WTC11 (cell line): ENCODE results near the gene HEY2. TPM values are rescaled to one million over a fixed set of nuclear protein-coding genes. Genes with fewer than 3 reads are reported as not detected.

Source experiments
- ATAC-seq: fragments of 200-7000 bp; cut with Tn5 transposase; 2 replicates; pipeline ENCODE4 v1.10.0; 2021; ENCODE audit warnings: mild to moderate bottlenecking, moderate library complexity
- CTCF ChIA-PET: fragments of 300-600 bp; sonication (Branson Sonifier 250); formaldehyde crosslinking; loops from one replicate; lab custom pipeline; 2021; ENCODE audit warnings: antibody characterized with exemption; lab: Charles Lee
- POLR2A ChIA-PET: fragments of 350-600 bp; sonication (Branson Sonifier 250); formaldehyde crosslinking; loops from one replicate; lab custom pipeline; 2021; ENCODE audit warnings: antibody characterized with exemption; lab: Charles Lee
- DNase-seq: peaks from one replicate; pipeline ENCODE4 v3.0.0; 2021; ENCODE audit warnings: low spot score
- H3K27ac Mint-ChIP-seq: 2 replicates; pipeline ENCODE4 v1.8.0; 2021; ENCODE audit warnings: mixed read lengths
- H3K27me3 Mint-ChIP-seq: 2 replicates; pipeline ENCODE4 v1.8.0; 2021; ENCODE audit warnings: low read depth, mild to moderate bottlenecking, moderate library complexity, mixed read lengths
- H3K36me3 Mint-ChIP-seq: 2 replicates; pipeline ENCODE4 v1.8.0; 2021; ENCODE audit warnings: mixed read lengths
- H3K4me1 Mint-ChIP-seq: 2 replicates; pipeline ENCODE4 v1.8.0; 2022; ENCODE audit warnings: mixed read lengths
- H3K4me3 Mint-ChIP-seq: 2 replicates; pipeline ENCODE4 v1.8.0; 2021; ENCODE audit warnings: mild to moderate bottlenecking, moderate library complexity, mixed read lengths
- H3K9me3 Mint-ChIP-seq: 2 replicates; pipeline ENCODE4 v1.8.0; 2021; ENCODE audit warnings: mixed read lengths
- E2F5 ChIP-seq: sonication (generic); formaldehyde crosslinking; IDR thresholded peaks from 2 replicates; pipeline ENCODE4 v1.8.1; 2022; ENCODE audit warnings: mild to moderate bottlenecking, moderate library complexity, missing genetic modification reagents
- MYBL2 ChIP-seq: sonication (generic); formaldehyde crosslinking; IDR thresholded peaks from 2 replicates; pipeline ENCODE4 v1.8.1; 2023; ENCODE audit warnings: mild to moderate bottlenecking, moderate library complexity, missing genetic modification reagents
- NFYB ChIP-seq: sonication (generic); formaldehyde crosslinking; conservative IDR thresholded peaks from 2 replicates; pipeline ENCODE4 v1.8.0; 2022; ENCODE audit warnings: low read depth, missing genetic modification reagents
- RELA ChIP-seq: sonication (generic); formaldehyde crosslinking; IDR thresholded peaks from 2 replicates; pipeline ENCODE4 v1.8.1; 2022; ENCODE audit warnings: missing genetic modification reagents, mild to moderate bottlenecking, borderline replicate concordance
- STAT6 ChIP-seq: sonication (generic); formaldehyde crosslinking; conservative IDR thresholded peaks from 2 replicates; pipeline ENCODE4 v1.8.1; 2023; ENCODE audit warnings: mild to moderate bottlenecking, low read depth, missing genetic modification reagents, moderate library complexity
- ZNF219 ChIP-seq: sonication (generic); formaldehyde crosslinking; IDR thresholded peaks from 2 replicates; pipeline ENCODE4 v1.8.0; 2023; ENCODE audit warnings: missing genetic modification reagents, mild to moderate bottlenecking, borderline replicate concordance
- ZNF263 ChIP-seq: sonication (generic); formaldehyde crosslinking; IDR thresholded peaks from 2 replicates; pipeline ENCODE4 v1.8.1; 2022; ENCODE audit warnings: low read depth, mild to moderate bottlenecking, moderate library complexity, missing genetic modification reagents
- ZNF317 ChIP-seq: sonication (generic); formaldehyde crosslinking; IDR thresholded peaks from 2 replicates; pipeline ENCODE4 v1.8.1; 2023; ENCODE audit warnings: low read depth, mild to moderate bottlenecking, moderate library complexity, missing genetic modification reagents, borderline replicate concordance
- ZNF512 ChIP-seq: sonication (generic); formaldehyde crosslinking; IDR thresholded peaks from 2 replicates; pipeline ENCODE4 v1.8.1; 2022; ENCODE audit warnings: missing genetic modification reagents, borderline replicate concordance
- total RNA-seq: library from RNA; stranded (reverse); gene quantifications from 3 replicates; pipeline ENCODE4 v1.2.3, GENCODE V29; 2021
- TF ChIP-seq, protein P1 (sequence below): sonication (generic); formaldehyde crosslinking; IDR thresholded peaks from 2 replicates; pipeline ENCODE4 v1.8.1; 2023; ENCODE audit warnings: mild to moderate bottlenecking, moderate library complexity, missing genetic modification reagents
- TF ChIP-seq, protein P2 (sequence below): fragments of 250-450 bp; sonication (Bioruptor Pico); conservative IDR thresholded peaks from 2 replicates; pipeline ENCODE4 v1.9.0; 2021; ENCODE audit warnings: mild to moderate bottlenecking
- TF ChIP-seq, protein P3 (sequence below): sonication (generic); formaldehyde crosslinking; conservative IDR thresholded peaks from 2 replicates; pipeline ENCODE4 v1.8.1; 2022; ENCODE audit warnings: mild to moderate bottlenecking, missing genetic modification reagents
- TF ChIP-seq, protein P4 (sequence below): sonication (generic); formaldehyde crosslinking; IDR thresholded peaks from 2 replicates; pipeline ENCODE4 v1.8.1; 2023; ENCODE audit warnings: mild to moderate bottlenecking, missing genetic modification reagents, moderate library complexity
- TF ChIP-seq, protein P5 (sequence below): sonication (generic); formaldehyde crosslinking; IDR thresholded peaks from 2 replicates; pipeline ENCODE4 v1.8.1; 2022; ENCODE audit warnings: low read depth, mild to moderate bottlenecking, moderate library complexity, missing genetic modification reagents, borderline replicate concordance

Gene HEY2
- total RNA-seq, 1 experiment from 2014 or later = 10.6 TPM

GRCh38 chr6:125711013-125711675 lies 38.3 kb upstream of the HEY2 start:
- CTCF ChIA-PET = interaction anchor here (0.9 kb wide), 1 partner anchor 48 kb away, joined by 3 read pairs; no protein-coding TSS in a partner anchor
- H3K9me3 Mint-ChIP-seq = peaks cover 52% of the 10 kb centered on the region
- ATAC-seq (no peak), DNase-seq (no peak)
- H3K27ac Mint-ChIP-seq = no peak overlapping the region
- POLR2A ChIA-PET = no interaction called here
- no peak overlapping the region for H3K4me3 Mint-ChIP-seq
- H3K36me3 Mint-ChIP-seq = peaks cover 52% of the 10 kb centered on the region
- peaks cover 39% of the 10 kb centered on the region for H3K4me1 Mint-ChIP-seq
- TF ChIP-seq ZNF317 (CRISPR knock-in tag) (peak; percentile 93), RELA (CRISPR knock-in tag) (no peak)
- peaks cover 4% of the 10 kb centered on the region; the same call in 1 of the 2 replicates for H3K27me3 Mint-ChIP-seq

DNA sequence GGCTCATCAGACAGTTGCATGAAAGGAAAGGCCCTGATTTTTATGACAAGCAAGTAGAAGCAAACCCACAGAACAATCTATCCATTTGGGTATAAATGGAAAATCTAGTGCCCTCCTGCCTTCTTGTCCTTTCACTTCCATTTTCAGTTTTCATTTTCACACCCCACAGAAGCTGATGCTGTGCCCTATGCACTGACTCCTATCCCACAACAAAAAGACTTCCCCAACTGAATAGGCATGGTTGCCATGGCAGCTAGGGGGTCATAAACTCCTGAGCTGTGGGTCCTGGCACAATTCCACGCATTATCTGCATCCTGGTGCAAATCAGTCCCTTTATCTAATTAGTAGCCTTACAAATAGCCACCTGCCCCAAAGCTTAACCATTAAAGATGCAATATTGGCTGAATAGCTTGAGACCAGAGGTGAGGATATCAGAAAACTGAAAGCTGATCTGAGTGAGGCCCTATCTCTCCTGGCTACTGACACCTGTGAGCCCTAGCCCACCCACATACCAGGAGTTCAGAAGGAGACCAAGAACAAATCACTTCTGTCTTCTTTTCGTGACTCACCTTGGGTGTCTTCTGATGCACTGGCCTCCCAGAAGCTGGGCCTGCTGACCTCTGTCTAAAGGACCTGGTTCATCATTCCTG lies 34.9 kb upstream of the HEY2 start:
- Mint-ChIP-seq H3K9me3 (peaks cover 44% of the 10 kb centered on the region), H3K36me3 (peaks cover 39% of the 10 kb centered on the region), H3K4me1 (peaks cover 20% of the 10 kb centered on the region), H3K4me3 (no peak overlapping the region), H3K27me3 (peaks cover 4% of the 10 kb centered on the region; the same call in 1 of the 2 replicates), H3K27ac (no peak overlapping the region)
- ATAC-seq = no peak
- ChIA-PET POLR2A (no interaction called here), CTCF (interaction anchor here (1.0 to 1.4 kb wide), 3 partner anchors 27 to 352 kb away, joined by 3 to 4 read pairs (median 3); no protein-coding TSS in a partner anchor)
- DNase-seq = no peak
- TF ChIP-seq, protein P1, sequence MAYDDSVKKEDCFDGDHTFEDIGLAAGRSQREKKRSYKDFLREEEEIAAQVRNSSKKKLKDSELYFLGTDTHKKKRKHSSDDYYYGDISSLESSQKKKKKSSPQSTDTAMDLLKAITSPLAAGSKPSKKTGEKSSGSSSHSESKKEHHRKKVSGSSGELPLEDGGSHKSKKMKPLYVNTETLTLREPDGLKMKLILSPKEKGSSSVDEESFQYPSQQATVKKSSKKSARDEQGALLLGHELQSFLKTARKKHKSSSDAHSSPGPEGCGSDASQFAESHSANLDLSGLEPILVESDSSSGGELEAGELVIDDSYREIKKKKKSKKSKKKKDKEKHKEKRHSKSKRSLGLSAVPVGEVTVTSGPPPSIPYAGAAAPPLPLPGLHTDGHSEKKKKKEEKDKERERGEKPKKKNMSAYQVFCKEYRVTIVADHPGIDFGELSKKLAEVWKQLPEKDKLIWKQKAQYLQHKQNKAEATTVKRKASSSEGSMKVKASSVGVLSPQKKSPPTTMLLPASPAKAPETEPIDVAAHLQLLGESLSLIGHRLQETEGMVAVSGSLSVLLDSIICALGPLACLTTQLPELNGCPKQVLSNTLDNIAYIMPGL (CRISPR knock-in tag) = no peak
- TF ChIP-seq, protein P2, sequence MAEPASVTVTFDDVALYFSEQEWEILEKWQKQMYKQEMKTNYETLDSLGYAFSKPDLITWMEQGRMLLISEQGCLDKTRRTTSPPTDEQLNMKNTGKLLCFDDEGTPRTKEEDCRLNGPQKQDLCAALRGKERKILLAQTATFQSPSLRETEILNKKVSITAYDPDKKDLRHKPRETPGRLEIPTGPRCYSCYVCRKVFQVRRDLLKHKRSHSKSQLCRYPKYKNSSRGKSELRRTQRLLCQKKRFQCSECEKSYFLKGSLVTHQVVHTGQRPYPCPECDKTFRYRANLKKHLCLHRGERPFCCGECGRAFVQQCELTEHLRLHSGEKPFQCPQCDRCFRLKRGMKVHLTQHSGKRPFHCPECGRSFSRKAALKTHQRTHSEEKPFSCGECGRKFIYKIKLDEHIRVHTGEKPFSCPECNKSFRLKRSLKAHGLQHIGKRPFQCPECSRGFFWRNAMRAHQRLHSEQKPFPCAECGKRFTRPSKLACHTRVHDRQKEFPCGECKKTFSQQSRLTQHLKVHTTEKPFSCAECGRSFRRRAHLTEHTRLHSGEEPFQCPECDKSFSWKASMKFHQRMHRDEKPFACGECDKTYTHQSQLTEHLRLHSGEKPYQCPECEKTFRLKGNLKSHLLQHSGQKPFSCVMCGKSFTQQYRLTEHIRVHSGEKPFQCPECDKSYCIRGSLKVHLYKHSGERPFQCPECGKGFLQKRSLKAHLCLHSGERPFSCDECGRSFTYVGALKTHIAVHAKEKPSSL (CRISPR knock-in tag) = no peak
- TF ChIP-seq ZNF263 (no peak), ZNF219 (CRISPR knock-in tag) (no peak), MYBL2 (CRISPR knock-in tag) (no peak)
- TF ChIP-seq, protein P3, sequence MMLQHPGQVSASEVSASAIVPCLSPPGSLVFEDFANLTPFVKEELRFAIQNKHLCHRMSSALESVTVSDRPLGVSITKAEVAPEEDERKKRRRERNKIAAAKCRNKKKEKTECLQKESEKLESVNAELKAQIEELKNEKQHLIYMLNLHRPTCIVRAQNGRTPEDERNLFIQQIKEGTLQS (CRISPR knock-in tag) = no peak

- H3K4me3 Mint-ChIP-seq = no peak overlapping the region
- ChIA-PET CTCF (interaction anchor here (2.0 kb wide), 1 partner anchor 42 kb away, joined by 4 read pairs; no protein-coding TSS in a partner anchor), POLR2A (no interaction called here)
- DNase-seq = no peak
- peaks cover 12% of the 10 kb centered on the region for H3K36me3 Mint-ChIP-seq
- peaks cover 14% of the 10 kb centered on the region for H3K4me1 Mint-ChIP-seq
- ATAC-seq = no peak
- H3K27ac Mint-ChIP-seq = no peak overlapping the region
- TF ChIP-seq, protein P4, sequence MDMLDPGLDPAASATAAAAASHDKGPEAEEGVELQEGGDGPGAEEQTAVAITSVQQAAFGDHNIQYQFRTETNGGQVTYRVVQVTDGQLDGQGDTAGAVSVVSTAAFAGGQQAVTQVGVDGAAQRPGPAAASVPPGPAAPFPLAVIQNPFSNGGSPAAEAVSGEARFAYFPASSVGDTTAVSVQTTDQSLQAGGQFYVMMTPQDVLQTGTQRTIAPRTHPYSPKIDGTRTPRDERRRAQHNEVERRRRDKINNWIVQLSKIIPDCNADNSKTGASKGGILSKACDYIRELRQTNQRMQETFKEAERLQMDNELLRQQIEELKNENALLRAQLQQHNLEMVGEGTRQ (CRISPR knock-in tag) = no peak
- no peak for TF ChIP-seq E2F5
- TF ChIP-seq STAT6 (CRISPR knock-in tag) = no peak
- TF ChIP-seq NFYB (CRISPR knock-in tag) = no peak
- TF ChIP-seq ZNF512 (CRISPR knock-in tag) = no peak
- TF ChIP-seq, protein P5, sequence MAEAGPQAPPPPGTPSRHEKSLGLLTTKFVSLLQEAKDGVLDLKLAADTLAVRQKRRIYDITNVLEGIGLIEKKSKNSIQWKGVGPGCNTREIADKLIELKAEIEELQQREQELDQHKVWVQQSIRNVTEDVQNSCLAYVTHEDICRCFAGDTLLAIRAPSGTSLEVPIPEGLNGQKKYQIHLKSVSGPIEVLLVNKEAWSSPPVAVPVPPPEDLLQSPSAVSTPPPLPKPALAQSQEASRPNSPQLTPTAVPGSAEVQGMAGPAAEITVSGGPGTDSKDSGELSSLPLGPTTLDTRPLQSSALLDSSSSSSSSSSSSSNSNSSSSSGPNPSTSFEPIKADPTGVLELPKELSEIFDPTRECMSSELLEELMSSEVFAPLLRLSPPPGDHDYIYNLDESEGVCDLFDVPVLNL (CRISPR knock-in tag) = no peak
- H3K9me3 Mint-ChIP-seq = peaks cover 24% of the 10 kb centered on the region
- H3K27me3 Mint-ChIP-seq = no peaks in the 10 kb centered on the region
Measured at GRCh38 chr6:125717120-125717731, 32.2 kb upstream of the HEY2 start.
